WTC11 (cell line): Measurements from ENCODE around the gene RBM20.

Experiments used
- SMAD3 ChIP-seq: sonication (generic); formaldehyde crosslinking; IDR thresholded peaks from 2 replicates; pipeline ENCODE4 v1.8.0; 2022; ENCODE audit warnings: missing genetic modification reagents, mild to moderate bottlenecking, borderline replicate concordance
- SMAD4 ChIP-seq: sonication (generic); formaldehyde crosslinking; IDR thresholded peaks from 2 replicates; pipeline ENCODE4 v1.8.0; 2022; ENCODE audit warnings: mild to moderate bottlenecking, missing genetic modification reagents
- TCF7 ChIP-seq: sonication (generic); formaldehyde crosslinking; IDR thresholded peaks from 2 replicates; pipeline ENCODE4 v1.8.0; 2022; ENCODE audit warnings: mild to moderate bottlenecking, low read depth, missing genetic modification reagents, moderate library complexity
- ZNF232 ChIP-seq: sonication (generic); formaldehyde crosslinking; IDR thresholded peaks from 2 replicates; pipeline ENCODE4 v1.8.0; 2022; ENCODE audit warnings: mild to moderate bottlenecking, missing genetic modification reagents
- ZNF423 ChIP-seq: fragments of 250-450 bp; sonication (Bioruptor Pico); IDR thresholded peaks from 2 replicates; pipeline ENCODE4 v2.1.2; 2022; ENCODE audit warnings: mild to moderate bottlenecking, moderate library complexity
- TF ChIP-seq, protein P1 (sequence below): sonication (generic); formaldehyde crosslinking; IDR thresholded peaks from 2 replicates; pipeline ENCODE4 v1.8.1; 2022; ENCODE audit warnings: mild to moderate bottlenecking, moderate library complexity, missing genetic modification reagents
- TF ChIP-seq, protein P2 (sequence below): fragments of 200-600 bp; IDR thresholded peaks from 2 replicates; pipeline ENCODE4 v1.8.0; 2022; ENCODE audit warnings: antibody characterized with exemption
- TF ChIP-seq, protein P3 (sequence below): sonication (generic); formaldehyde crosslinking; IDR thresholded peaks from 2 replicates; pipeline ENCODE4 v1.8.1; 2022; ENCODE audit warnings: low read depth, missing genetic modification reagents, borderline replicate concordance
- TF ChIP-seq, protein P4 (sequence below): sonication (generic); formaldehyde crosslinking; IDR thresholded peaks from 2 replicates; pipeline ENCODE4 v1.8.1; 2022; ENCODE audit warnings: mild to moderate bottlenecking, missing genetic modification reagents, moderate library complexity, borderline replicate concordance

DNA sequence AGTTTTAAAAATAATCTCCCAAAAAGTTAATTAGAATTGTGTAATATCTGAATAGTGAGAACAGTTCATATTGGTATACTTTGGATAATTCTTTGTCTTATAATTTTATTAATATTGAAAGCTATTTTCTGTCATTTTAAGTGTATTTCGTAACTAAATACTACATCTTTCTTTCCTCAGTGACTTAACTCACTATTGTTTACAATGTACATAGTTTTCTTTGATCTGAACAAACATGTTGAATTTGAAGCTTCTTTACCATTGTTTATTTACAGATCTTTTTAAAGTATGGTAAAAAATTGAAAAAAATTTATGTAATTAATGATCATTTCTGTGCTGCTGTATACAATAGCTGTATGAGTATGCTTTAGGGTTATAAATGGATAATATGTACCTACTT is 232.7 kb downstream of the RBM20 start:
- no peak for TF ChIP-seq SMAD3 (CRISPR knock-in tag)
- TF ChIP-seq, protein P1, sequence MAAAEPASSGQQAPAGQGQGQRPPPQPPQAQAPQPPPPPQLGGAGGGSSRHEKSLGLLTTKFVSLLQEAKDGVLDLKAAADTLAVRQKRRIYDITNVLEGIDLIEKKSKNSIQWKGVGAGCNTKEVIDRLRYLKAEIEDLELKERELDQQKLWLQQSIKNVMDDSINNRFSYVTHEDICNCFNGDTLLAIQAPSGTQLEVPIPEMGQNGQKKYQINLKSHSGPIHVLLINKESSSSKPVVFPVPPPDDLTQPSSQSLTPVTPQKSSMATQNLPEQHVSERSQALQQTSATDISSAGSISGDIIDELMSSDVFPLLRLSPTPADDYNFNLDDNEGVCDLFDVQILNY: no peak
- TF ChIP-seq SMAD4 (CRISPR knock-in tag): no peak
- TF ChIP-seq, protein P2, sequence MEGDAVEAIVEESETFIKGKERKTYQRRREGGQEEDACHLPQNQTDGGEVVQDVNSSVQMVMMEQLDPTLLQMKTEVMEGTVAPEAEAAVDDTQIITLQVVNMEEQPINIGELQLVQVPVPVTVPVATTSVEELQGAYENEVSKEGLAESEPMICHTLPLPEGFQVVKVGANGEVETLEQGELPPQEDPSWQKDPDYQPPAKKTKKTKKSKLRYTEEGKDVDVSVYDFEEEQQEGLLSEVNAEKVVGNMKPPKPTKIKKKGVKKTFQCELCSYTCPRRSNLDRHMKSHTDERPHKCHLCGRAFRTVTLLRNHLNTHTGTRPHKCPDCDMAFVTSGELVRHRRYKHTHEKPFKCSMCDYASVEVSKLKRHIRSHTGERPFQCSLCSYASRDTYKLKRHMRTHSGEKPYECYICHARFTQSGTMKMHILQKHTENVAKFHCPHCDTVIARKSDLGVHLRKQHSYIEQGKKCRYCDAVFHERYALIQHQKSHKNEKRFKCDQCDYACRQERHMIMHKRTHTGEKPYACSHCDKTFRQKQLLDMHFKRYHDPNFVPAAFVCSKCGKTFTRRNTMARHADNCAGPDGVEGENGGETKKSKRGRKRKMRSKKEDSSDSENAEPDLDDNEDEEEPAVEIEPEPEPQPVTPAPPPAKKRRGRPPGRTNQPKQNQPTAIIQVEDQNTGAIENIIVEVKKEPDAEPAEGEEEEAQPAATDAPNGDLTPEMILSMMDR: no peak
- TF ChIP-seq ZNF232 (CRISPR knock-in tag): no peak
- TF ChIP-seq, protein P3, sequence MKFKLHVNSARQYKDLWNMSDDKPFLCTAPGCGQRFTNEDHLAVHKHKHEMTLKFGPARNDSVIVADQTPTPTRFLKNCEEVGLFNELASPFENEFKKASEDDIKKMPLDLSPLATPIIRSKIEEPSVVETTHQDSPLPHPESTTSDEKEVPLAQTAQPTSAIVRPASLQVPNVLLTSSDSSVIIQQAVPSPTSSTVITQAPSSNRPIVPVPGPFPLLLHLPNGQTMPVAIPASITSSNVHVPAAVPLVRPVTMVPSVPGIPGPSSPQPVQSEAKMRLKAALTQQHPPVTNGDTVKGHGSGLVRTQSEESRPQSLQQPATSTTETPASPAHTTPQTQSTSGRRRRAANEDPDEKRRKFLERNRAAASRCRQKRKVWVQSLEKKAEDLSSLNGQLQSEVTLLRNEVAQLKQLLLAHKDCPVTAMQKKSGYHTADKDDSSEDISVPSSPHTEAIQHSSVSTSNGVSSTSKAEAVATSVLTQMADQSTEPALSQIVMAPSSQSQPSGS (CRISPR knock-in tag): no peak
- TF ChIP-seq ZNF423: no peak
- TF ChIP-seq TCF7 (CRISPR knock-in tag): no peak
- TF ChIP-seq, protein P4, sequence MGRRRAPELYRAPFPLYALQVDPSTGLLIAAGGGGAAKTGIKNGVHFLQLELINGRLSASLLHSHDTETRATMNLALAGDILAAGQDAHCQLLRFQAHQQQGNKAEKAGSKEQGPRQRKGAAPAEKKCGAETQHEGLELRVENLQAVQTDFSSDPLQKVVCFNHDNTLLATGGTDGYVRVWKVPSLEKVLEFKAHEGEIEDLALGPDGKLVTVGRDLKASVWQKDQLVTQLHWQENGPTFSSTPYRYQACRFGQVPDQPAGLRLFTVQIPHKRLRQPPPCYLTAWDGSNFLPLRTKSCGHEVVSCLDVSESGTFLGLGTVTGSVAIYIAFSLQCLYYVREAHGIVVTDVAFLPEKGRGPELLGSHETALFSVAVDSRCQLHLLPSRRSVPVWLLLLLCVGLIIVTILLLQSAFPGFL (CRISPR knock-in tag): no peak
